ENCODE results near the gene R3HDM2. TPM values are rescaled to one million over a fixed set of nuclear protein-coding genes. Genes with fewer than 3 reads are reported as not detected.
"Not testable (repeated sequence)": the region's sequence is repeated elsewhere in the genome, so short reads cannot be mapped to it uniquely, and the experiment has no call there.

Gene R3HDM2
- total and polyA plus RNA-seq, 12 donors: 21.9 to 91.9 (median 43.2) TPM

- Histone ChIP-seq H3K9me3 (replicated peaks in 1 of 3) (no peaks in the 10 kb centered on the region), H3K36me3 (replicated peaks in 1 of 2) (no peaks in the 10 kb centered on the region), H3K27ac (no peak overlapping the region), H3K27me3 (no peaks in the 10 kb centered on the region), H3K4me3 (no peak overlapping the region), H3K4me1 (replicated peaks in 1 of 2) (no peaks in the 10 kb centered on the region)
- intact Hi-C loops (cut with DNase I): no loop called here
- 89 to 97% (median 93%) methylated on average over 5 of the region's 5 CpGs for WGBS, 4 donors
- TF ChIP-seq POLR2A (IDR thresholded peaks at IDR 0.05) (no peak), CTCF (IDR thresholded peaks at IDR 0.05) (no peak)
- DNase-seq: no peak
Observed at GRCh38 chr12:57404966-57405640, 25.7 kb downstream of the R3HDM2 start.

DNA sequence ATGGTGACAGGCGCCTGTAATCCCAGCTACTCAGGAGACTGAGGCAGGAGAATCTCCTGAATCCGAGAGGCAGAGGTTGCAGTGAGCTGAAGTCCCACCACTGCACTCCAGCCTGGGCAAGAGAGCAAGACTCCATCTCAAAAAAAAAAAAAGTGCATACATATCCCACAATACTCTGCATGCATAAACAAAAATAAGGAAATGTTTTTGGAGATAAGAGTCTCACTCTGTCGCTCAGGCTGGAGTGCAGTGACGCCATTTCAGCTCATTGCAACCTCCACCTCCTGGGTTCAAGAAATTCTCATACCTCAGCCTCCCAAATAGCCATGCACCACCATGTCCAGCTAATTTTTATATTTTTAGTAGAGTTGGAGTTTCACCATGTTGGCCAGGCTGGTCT lies 28.7 kb downstream of the R3HDM2 start:
- H3K27me3 ChIP-seq; H3K9me3 ChIP-seq (replicated peaks in 1 of 3); H3K27ac ChIP-seq; H3K36me3 ChIP-seq (replicated peaks in 1 of 2); H3K4me1 ChIP-seq (replicated peaks in 1 of 2); H3K4me3 ChIP-seq; intact Hi-C loops (cut with DNase I); DNase-seq: not testable (repeated sequence)
- 89 to 97% (median 94%) methylated on average over 4 of the region's 4 CpGs for WGBS, 4 donors

GRCh38 chr12:57401165-57401564 lies 29.7 kb downstream of the R3HDM2 start:
- Histone ChIP-seq H3K4me3 (no peak overlapping the region), H3K36me3 (replicated peaks in 1 of 2) (no peaks in the 10 kb centered on the region), H3K27ac (no peak overlapping the region), H3K9me3 (replicated peaks in 1 of 3) (no peaks in the 10 kb centered on the region), H3K4me1 (replicated peaks in 1 of 2) (no peaks in the 10 kb centered on the region), H3K27me3 (no peaks in the 10 kb centered on the region)
- TF ChIP-seq POLR2A (IDR thresholded peaks at IDR 0.05) (no peak), CTCF (IDR thresholded peaks at IDR 0.05) (no peak)
- no peak for DNase-seq
- WGBS, 4 donors: 72 to 84% (median 78%) methylated on average over 5 of the region's 5 CpGs
- intact Hi-C loops (cut with DNase I): no loop called here

GRCh38 chr12:57399718-57400463 lies 31.0 kb downstream of the R3HDM2 start:
- H3K27ac ChIP-seq; H3K36me3 ChIP-seq (replicated peaks in 1 of 2); H3K9me3 ChIP-seq (replicated peaks in 1 of 3); DNase-seq; intact Hi-C loops (cut with DNase I); H3K4me1 ChIP-seq (replicated peaks in 1 of 2); H3K27me3 ChIP-seq; H3K4me3 ChIP-seq: not testable (repeated sequence)
- WGBS, 4 donors: 93 to 98% (median 96%) methylated on average over 6 of the region's 7 CpGs

GRCh38 chr12:57397441-57397840 lies 33.4 kb downstream of the R3HDM2 start:
- H3K4me1 ChIP-seq (replicated peaks in 1 of 2): no peaks in the 10 kb centered on the region
- H3K9me3 ChIP-seq (replicated peaks in 1 of 3): no peaks in the 10 kb centered on the region
- H3K36me3 ChIP-seq (replicated peaks in 1 of 2): peaks cover 0 to 20% of the 10 kb centered on the region in 2 donors
- H3K4me3 ChIP-seq: no peak overlapping the region
- no peak for TF ChIP-seq CTCF (IDR thresholded peaks at IDR 0.05)
- no peak for TF ChIP-seq POLR2A (IDR thresholded peaks at IDR 0.05)
- H3K27ac ChIP-seq: no peak overlapping the region
- intact Hi-C loops (cut with DNase I): no loop called here
- no peaks in the 10 kb centered on the region for H3K27me3 ChIP-seq
- no peak for DNase-seq
- WGBS, 4 donors: 88 to 95% (median 93%) methylated on average over 2 of the region's 2 CpGs

Data from adrenal gland (tissue), 12 donors.